HG02610 (cell line): ENCODE data around the gene ADGRG2.
"Not testable (repeated sequence)": the region's sequence is repeated elsewhere in the genome, so short reads cannot be mapped to it uniquely, and the experiment has no call there.

ENCODE experiments used
- ATAC-seq: cut with Tn5 transposase; IDR thresholded peaks from one replicate; pipeline ENCODE4 v1.9.1; 2021; ENCODE audit warnings: mild to moderate bottlenecking, moderate library complexity; ENCODE audit not compliant: unreplicated experiment

Gene ADGRG2

DNA sequence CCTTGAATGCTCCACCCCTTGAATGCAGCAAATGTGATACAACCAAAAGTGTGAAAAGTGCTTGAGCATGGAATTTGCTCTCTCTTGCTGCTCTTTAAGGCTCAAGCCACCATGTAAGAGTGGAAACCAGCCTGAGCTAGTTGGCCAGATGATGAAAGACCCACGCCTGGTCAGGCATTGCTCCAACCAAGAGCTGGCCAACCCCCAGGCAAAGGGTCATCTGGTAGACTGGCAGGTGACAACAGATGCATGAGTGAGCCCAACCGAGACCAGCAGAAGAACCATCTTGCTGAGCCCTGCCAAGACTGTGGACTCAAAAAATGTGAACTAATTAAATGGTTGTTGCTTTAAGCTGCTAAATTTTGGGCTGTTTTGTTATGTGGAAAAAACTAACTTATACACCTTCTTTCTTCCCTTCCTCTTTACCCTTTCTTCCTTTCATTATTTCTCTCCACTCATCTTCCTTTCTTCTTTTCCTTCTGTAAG lies 32.7 kb downstream of the ADGRG2 start:
- no peak for ATAC-seq

DNA sequence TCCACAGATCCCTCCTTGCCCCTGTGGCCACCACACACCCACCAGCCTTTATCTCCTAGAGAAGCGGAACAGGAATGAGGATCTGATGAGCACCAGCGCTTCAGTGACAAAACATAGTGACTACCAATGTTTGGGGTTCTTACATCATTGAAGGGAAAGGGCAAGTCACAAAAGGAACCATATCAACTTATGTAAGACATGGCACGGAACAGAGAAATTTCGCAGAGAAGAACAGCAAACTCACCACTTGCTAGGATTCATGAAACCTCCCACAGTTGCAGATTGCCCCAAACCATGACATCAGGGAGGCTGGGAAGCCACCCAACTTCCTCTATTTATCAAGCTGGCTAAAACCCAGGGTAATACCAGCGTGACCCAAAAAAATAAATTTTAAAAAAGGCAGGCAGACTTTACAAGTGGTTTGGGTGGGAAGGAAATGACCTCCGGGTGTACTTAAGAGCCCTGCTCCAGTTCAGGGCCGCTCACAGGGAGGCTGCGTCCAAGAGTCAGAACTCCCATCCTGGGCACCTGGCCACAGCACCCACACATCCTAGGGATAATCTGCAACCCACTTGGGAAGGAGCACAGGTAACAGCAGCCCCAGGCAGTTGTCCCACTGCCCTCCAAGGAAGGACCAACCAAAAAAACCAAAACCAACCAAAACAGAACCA lies 36.0 kb downstream of the ADGRG2 start:
- no peak for ATAC-seq

DNA sequence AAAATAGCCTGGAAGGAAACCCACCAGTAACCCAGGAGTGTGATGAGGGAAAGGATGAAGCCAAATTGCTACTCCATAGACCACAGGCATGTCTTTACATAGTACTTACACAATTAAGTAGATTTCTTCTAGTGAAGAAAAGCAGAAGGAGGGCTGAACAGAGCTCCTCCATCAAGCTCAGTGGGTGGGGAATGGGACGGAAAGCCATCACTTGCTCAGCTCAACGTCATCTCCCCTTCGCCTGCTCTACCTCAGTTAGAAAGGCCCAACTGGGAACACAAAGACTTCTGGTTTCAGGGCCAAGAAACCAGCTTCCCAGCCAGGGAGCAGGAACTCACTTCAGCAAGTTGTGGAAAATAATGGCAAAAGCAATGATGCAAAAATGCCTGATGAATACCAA lies 36.6 kb downstream of the ADGRG2 start:
- no peak for ATAC-seq

DNA sequence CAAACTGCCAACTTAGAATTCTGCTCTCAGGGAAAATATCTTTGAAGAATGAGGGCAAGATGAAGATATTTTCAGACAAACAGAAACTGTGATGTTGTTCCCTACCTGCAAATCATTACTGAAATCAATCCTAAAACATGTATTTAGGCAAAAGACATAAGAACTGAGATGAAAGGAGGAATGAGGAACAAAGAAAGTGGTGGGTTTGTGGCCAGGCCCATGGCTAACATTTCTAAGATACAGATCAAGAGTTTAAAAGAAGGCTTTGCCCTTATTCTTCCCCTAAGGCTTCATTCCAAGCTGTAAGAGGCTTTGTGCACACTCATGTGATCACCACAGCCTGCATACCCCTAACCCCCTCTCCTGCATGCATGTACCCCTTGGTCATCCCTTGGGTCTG lies 46.5 kb downstream of the ADGRG2 start:
- ATAC-seq = no peak

DNA sequence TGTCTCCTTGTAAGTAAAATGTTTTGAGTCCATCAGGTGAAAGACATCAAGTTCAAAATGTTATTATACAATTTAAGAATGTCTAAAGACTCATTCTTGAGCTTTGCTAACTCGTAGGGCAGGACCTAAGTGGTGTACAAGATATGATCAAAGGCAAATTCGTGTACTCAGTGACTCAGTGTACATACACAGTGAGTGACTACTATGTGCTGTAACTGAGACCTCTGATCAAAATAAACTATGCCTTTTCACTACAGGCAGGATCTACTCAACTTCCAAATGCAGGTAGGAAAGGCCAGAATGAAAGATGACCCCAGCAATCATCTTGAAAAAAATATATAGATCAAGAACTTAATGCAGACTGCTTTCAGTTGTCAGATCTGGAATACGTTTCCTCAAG lies 49.9 kb downstream of the ADGRG2 start:
- no peak for ATAC-seq

DNA sequence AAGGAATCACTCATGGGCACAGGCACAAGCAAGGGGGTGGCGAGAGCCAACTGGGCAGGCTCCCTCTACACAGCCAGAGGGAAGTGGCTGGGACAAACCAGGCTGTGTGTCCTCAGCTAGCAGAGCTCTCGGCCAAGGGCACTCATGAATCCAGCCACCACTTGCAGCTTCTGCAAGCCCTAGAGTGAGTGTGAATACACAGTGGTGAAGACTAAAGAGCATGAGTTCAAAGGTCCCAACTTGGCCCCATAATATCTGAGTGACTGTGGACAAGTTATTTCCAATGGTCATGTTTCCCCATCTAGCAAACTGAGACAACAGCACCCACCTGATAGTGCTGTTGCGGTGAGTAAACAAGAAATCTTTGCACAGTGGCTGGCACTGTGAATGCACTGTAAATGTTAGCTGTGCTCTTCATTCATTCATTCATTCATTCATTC lies 51.7 kb downstream of the ADGRG2 start:
- ATAC-seq = no peak

DNA sequence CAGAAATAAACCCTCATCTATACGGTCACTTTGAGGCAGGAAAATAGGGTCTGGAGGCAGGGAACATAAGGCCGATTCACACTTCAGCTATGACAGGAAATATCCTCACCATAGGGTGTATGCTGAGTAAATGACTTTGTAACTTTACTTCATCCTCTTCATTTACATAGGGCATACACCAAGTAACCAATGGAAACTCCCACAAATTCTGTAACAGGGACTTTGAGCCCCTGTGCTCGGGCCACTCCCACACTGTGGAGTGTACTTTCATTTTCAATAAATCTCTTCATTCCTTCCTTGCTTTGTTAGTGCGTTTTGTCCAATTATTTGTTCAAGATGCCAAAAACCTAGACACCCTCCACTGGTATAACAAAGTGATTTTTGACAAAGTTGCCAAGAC lies 55.3 kb downstream of the ADGRG2 start:
- not testable (repeated sequence) for ATAC-seq

DNA sequence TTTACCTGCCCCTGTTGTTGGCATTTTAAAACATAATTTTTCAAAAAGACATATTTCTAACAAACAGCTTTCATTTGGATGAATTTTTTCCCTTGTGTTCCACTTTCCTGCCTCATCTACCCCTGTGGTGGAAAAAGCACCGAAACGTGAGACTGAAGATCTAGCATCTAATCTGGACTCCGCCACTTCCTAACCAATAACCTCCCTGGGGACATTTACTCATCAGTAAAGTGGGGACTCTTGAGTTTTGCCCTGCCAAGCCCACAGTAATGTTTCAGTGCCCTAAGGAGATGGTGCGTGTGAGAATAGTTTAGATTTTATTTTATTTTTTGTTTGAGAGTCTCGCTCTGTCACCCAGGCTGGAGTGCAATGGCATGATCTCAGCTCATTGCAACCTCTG lies 56.7 kb downstream of the ADGRG2 start:
- ATAC-seq = peak; percentile 79

DNA sequence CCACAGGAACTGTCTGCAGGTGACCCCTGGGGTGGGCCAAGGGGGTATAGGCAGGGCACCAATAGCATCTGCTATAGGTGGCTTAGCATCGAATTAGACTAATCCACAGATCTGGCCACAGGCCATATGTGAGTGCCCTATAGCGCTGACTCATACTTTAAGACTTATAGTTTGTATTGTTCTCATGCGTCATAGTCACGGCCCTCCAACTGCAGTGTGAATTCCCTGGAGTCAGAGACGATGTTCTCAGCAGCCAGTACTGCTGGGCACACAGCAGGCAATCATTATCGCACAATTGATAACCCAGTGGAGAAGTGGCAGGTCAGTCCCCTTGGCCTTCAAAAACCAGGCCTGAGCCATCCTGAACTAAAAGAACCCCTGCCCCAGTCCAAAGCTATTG lies 58.1 kb downstream of the ADGRG2 start:
- ATAC-seq = no peak

DNA sequence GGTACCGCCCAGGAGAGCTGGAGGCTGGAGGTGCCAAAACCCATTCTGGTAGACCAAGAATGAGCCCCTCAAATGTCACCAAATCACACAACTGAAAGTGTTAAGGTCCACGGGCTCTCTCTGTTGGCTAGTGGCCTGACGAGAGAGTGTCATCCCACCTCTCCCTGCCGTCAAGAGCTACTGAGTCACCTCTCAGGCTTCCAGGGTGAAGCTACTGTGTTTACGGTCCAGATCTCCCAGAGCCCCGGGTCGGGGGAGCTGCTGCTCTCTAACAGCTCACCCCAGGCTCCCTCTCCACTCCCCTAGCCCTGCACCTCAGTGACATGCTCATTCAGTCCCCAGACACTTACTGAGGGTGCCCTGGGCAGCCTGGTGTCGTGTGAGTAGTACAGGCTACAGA lies 59.2 kb downstream of the ADGRG2 start:
- ATAC-seq = no peak

DNA sequence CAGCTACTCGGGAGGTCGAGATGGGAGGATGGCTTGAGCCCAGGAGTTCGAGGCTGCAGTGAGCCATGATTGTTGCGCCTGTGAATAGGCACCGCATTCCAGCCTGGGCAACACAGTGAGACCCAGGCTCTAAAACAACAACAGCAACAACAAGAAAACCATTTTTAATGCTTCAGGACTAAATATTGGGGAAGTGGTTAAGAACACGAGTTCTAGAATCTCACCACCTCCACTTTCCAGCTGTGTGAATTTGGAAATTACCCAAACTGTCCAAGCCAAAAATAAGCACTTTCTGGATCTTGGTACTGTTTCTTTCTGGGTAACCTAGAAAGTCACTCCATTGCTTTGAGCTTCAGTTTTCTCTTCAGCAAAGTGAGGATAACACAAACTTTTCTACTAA lies 63.2 kb downstream of the ADGRG2 start:
- ATAC-seq = no peak

DNA sequence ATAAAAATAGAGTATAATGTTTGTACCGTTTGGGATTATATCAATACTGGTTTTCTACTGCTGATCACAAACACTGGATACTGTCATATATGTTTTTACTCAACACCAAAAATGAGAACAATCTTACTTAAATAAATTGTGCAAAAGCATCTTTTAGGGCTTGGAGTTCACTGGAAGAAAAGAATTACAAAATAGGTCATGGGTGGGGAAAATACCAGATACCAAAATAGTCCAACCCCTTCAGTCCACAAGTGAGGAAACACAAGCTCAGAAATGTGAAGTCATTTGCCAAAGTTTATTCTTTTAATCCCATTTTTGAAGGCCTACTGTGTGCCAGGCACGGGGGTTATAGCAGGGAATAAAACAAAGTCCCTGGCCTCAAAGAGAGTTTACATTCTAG lies 64.4 kb downstream of the ADGRG2 start:
- ATAC-seq = no peak

DNA sequence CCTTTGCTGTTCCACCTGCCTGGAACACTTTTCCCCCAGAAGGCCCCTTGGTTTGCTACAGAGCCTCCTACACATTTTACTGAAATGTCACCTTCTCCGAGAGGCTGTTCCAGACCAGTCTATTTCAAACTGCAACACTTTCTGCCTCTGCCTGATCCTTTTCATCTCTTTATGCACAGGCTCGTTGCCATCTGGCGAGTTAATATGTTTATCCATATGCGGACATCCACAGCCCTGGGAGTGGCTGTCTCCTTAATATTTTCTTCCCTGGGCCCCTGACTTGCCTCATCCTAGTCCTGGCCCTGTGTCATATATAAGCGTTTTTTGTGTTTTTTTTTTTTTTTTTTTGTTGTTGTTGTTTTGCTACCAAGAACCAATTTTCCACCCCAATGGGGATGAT lies 73.2 kb downstream of the ADGRG2 start:
- ATAC-seq = no peak

DNA sequence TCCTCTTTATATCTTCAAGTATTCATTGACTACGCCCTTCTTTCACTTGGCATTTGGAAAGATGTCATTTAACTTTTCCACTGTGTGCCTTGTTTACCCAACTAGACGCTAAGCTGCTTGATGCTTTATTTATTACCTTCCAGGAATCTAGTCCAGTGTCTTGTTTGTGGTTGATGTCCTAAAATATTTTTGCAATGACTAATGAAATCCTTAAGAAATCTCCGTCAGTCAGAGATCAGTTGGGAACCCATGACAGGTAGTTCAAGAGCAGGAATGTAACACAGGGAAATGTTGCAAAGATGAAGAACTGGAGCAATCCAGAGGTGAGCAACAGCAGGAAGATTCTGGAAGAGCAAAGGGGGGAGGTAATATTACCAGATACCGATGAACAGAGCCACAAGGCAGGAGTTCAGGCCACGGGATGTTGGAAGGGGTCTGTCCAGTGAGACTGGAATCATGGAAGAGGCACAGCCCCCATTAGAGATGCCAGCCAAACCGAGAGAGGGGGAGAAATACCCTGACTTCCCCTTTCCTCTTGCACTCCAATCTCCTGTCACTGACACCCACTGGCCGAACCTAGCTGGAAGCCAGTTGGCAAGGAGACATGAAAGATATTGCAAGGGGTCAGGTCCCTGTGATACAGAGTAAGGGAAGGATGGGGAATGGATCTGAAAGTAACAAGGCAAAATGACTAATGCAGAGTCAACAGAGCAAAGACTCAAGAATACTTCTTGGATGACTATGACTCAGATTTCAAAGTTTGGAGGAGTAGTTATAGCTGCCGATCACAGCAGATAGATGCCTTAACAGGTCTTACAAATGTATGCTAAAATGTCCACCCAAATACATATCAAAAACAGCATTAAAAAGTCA lies 75.7 kb downstream of the ADGRG2 start:
- no peak for ATAC-seq

DNA sequence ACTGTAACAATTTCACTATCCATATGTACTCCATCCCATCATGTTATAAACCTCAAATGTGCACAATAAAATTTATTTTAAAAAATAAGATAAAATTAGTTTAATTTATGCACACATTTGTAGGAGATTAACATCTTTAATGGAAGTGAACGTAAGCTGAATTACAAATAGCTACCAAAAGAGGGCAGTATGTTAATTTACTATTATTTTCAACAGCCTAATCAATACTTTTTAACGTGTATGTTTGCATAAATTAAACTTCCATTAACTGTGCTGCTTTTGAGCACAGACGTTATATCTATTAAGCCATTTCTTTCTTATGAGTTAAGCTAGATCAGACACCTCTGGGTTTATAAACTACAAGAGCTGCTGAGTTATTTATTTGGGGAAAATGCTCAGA lies 81.9 kb downstream of the ADGRG2 start:
- no peak for ATAC-seq

DNA sequence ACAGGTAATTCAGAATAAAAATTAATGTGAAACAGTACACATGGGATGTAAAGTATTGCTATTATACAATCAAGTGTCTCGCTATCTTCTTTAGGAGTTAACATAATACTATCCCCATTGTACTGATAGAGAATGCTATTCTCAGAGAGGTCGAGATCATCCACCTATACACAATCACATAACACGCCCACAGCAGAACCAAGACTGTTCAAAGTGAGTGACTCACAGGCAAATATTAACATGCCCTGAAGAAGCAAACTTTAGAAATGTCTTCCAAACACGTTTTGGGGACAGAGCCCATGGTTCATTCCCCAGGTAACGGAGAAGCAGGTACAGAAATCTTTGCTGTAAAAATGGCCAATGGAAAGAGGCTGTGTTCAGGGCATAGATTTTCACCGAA lies 88.2 kb downstream of the ADGRG2 start:
- no peak for ATAC-seq

DNA sequence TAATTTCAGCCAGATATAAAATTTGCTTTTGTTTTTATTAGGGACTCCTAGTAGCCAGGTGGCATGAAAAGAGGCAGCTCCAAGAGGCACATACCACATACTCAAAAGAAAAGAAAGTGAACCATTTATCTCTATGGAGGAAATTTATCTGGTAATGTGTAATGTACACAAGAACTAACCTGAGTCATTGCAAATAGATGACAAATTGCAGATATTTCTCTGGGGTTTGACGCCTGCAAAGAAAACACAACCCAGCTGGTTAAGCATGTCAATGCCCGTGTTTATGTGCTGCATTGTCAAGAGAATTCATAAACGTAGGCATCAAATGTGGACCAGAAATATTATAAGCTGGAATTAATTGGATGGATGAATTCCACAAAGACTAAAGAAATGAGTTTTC lies 91.5 kb downstream of the ADGRG2 start:
- no peak for ATAC-seq

DNA sequence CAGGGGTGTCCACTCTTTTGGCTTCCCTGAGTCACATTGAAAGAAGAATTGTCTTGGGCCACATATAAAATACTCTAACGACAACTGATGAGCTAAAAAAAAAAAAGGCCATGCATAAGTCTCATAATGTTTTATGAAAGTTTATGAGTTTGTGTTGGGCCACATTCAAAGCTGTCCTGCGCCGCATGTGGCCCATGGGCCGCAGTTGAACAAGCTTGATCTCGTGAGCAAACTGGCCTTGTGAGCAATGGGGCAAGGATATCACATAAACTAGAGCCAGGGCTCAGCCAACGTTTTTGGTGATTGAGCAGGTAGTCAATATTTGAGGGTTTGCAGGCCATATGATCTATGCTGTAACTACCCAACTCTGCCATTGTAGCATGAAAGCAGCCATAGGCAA lies 93.7 kb downstream of the ADGRG2 start:
- ATAC-seq = no peak

DNA sequence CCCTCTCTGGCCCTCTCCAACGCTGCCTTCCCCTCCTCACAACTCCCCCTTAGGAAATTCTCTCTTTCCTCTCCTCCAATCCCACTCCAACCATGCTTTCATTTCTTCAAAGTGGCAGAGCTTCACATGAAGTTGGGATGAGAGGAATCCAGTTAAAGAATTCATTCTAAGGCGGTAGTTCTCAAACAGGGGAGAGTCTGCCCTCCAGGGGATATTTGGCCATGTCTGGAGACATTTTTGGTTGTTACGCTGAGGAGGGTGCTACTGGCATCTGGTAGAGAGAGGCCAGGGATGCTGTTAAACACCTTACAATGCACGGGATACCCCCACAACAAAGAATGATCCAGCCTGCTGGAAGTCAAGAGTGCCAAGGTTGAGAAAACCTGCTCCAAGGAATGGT lies 97.9 kb downstream of the ADGRG2 start:
- no peak for ATAC-seq

DNA sequence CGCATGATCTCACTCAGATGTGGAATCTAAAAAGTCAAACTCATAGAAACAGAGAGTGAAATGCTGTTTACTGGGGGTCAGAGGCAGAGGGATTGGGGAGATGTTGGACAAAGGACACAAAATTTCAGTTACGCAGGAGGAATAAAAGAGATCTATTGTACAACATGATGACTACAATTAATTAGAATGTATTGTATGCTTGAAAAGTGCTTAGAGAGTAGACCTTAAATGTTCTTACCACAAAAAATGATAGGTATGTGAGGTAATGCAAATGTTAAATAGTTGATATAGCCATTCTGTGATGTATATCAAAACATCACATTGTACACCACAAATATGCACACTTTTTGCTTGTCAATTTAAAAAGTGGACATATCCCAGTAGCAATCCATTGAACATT lies 102.3 kb downstream of the ADGRG2 start:
- no peak for ATAC-seq

DNA sequence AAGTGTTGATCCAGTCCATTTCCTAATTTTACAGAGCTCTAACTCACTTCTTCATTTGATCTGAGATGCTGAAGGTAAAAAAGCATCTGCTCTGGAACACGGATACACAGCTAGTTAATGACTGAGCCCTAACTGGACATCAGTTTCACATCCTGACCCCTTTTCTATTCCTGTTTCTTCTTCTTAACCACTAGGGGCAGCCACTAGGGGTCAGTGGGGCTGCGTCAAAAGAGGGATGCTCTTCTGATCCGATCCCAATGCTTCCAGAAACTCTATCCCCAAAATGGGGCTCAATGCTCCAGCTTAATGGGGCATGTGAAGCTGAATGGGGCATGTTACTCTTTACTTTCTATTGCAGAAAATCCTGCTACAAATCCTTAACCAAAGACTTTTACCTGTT lies 105.0 kb downstream of the ADGRG2 start:
- ATAC-seq = no peak

DNA sequence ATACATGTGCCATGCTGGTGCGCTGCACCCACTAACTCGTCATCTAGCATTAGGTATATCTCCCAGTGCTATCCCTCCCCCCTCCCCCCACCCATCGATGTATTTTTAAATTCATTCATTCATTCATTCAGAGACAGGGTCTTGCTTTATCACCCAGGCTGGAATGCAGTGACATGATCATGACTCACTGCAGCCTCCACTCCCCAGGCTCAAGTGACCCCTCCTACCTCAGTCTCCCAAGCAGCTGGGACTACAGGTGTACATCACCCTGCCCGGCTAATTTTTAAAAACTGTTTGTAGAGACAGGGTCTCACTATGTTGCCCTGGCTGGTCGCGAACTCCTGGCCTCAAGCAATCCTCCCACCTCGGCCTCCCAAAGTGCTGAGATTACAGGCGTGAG lies 105.7 kb downstream of the ADGRG2 start:
- ATAC-seq = not testable (repeated sequence)
